GM19240 (cell line): ENCODE measurements around the gene RASGRP2.
"Not testable (repeated sequence)": the region's sequence is repeated elsewhere in the genome, so short reads cannot be mapped to it uniquely, and the experiment has no call there.

Source experiments
- DNase-seq: peaks from one replicate; pipeline ENCODE4 v3.0.0; 2011; ENCODE audit warnings: low spot score; ENCODE audit not compliant: insufficient read length

RASGRP2 gene

DNA sequence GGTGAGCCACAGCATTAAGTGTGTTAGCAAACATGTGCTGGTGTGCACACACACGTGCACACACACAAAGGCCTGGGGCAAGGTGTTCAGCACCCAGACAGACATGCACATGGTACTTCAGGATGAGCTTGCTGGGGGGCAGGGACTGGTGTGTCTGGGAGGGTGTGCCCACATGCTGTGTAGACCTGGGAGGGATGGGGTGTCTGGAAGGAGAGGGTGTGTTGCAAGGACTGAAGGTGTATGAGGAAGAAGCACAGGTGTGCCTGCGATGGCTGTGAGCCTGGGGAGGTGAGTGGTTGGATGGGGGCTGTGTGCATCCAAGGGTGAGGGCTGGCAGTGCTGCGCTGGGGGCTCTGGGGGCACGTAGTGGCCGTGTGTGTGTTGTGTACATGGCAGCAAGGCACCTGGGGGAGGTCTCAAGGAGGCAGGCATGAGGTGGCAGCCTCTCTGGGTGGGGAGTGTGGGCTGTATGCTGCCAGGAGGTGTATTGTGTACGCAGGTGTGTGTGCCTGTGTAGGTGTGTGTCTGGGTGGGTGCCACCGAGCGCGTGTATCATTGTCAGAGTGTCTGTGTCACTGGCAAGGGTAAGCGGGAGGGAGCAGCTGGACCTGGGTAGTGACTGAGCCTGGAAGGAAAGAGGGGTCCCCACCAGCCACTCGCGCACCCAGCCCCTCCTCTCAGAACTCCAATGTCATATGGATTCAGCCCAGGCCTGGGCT is 23.1 kb downstream of the RASGRP2 start:
- DNase-seq, result no peak

DNA sequence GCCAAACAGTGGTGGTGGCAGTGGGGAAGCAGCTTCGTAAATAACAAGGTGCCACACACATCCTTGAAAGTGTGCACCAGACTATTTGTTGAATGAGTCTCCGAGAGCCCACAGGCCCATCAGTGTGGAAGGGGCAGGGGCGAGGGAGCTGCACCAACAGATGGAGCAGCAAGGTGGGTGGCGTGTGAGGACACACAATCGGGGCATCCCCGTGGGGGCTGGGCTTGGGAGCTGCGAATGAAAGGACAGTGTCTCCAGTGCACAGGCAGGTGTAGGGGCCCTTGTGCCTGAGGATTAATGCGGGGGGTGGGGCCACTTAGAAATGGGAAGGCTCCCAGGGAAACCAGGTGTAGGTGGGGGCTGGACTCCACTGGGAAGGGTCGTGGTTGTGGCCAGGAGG is 23.8 kb downstream of the RASGRP2 start:
- DNase-seq, result no peak

DNA sequence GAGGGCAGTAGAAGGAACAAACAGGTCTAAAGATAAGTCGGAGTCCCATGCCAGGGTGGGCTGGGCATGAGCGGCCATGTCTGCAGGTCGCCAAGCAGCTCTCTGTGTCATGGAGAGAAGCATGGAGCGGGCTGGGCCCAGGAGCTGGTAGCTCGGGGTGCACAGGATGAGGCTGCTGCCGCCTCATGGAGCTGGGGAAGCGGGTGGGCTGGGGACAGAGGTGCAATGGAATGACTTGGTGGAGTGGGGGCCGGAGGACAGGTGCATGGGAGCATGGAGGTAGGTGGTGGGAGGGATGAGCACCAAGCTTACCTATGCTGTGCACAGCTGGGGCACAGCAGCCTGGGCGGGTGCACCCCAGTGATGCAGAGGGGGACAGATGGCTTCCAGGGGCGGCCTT is 24.5 kb downstream of the RASGRP2 start:
- DNase-seq, result no peak

DNA sequence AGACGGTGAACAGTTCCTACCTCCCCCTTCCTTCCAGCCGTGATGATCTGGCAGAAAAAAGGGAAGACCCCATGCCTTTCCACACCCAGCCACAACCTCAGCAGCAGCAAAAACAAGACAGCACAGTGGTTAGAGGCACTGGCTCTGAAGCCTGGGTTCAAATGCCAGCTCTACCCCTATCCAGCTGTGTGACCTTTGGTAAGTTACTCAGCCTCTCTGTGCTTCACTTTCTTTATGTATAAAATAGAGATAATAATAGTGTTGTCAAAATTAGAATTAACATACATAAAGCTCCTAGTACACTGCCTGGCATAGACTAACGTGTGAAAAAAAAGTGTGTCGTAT is 25.2 kb downstream of the RASGRP2 start:
- DNase-seq, result no peak

DNA sequence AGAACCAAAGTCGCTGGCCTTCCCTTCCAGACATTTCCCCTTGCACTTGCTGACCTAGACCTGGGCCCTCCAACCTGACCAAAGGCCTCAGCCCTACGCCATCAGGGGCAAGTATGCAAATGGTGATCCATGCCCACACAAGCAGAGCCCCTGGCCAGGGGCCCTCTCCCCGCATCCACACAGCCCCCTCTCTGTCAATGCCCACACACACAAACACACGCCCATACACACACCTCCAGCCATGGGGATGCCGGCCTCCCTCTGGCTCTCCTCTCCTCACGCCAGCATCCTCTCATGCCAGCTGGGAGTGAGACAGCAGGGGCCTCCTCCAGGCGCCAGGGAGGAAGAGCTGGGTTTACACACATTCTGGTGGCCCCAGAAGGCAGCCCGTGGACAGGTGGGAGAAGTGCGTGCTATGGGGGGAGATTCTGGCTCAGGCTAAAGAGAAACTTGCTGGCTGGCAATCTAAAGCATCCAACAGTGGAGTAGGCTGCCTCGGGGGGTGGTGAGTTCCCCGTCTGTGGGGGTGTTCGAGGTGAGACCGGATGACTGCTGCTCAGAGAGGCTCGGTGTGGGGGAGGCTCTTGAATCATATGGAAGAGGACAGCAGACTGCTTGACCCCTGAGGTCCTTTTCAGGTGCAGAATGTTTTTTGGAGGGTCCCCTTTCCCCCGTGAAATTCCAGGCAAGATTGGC is 25.7 kb downstream of the RASGRP2 start:
- DNase-seq, result no peak

DNA sequence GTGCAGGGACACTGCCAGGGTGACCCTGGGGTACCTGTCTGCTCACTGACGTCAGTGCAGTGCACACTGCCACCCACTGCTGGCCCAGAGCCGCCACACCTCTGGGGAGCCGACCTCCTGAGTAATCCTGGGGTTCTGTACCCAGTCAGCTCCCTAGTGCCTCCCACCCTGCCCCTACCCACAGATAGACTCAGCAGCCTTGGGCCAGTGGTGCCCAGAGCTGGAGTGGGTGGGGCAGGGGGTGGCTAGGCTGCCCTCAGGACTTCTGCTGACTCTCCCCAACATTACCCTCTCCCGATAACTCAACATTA is 26.7 kb downstream of the RASGRP2 start:
- DNase-seq, result no peak

DNA sequence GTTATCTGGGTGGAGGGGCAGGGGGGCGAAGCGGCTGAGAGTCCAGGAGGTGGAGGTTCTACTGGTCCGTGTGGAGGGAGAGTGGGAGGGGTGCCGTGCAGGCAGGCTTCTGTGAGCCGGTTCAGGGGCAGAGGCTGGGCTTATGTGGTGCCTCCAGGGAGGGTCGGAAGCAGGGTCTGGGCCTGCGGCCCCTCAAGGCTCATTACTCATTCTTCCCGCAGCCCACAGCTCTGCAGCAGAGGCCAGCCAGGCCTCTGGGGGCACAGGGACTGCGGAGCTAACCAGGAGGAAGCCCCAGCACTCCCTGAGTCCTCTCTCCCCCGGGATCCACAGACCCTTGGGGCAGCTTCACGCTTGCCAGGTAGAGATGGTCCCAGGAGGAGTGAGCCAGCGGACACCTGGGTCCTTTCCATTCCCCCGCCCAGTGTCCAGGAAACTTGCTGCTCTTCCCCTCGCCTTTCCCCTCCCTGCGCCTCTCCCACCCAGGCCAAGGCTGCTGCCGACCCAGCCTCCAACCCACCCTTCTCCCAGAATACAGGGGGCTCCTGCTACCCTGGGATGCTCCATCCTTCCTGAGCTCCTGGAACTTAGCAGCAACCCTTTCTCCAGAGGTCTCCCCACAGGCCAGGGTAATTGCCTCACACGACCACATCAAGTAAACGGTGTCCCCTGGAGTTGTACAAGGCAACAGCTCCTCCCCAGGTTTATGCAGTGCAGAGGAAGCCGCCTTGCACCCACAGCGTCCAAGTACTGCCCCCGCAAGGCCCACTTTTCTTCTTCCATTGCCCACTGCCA is 27.3 kb downstream of the RASGRP2 start:
- DNase-seq, result no peak

DNA sequence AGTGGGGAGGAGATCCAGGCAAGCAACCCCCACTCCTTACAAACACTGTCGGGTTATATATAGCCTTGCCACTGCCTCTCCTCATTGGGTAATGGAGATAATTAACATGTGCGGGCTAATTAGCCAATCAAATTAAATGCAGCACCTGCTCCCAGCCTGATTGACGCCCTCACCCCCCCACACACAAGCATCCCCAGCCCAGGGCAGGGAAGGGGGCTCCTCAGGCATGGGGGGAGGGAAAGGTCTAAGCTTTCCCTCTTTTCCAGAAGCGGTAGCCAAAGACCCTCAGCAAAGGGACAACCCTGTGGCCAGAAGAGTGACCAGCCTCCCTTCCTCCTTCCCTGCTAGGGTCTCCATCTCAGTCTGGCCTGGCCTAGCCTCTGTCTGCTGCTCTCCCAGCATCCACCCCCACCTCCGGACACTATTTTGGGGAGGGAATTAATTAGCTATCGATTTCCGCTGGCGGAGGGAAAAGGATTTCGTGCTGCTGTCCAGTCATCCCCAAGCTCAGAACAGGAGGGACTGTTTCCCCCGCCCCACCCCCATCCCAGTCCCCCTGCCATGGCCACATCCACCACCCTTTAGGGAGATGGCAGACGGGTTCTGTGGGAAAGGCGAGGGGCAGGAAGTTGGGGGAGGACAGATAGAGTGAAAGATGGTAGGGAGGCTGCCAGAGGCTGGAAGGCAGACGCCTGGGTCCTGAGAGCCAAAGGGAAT is 28.0 kb downstream of the RASGRP2 start:
- no peak for DNase-seq

DNA sequence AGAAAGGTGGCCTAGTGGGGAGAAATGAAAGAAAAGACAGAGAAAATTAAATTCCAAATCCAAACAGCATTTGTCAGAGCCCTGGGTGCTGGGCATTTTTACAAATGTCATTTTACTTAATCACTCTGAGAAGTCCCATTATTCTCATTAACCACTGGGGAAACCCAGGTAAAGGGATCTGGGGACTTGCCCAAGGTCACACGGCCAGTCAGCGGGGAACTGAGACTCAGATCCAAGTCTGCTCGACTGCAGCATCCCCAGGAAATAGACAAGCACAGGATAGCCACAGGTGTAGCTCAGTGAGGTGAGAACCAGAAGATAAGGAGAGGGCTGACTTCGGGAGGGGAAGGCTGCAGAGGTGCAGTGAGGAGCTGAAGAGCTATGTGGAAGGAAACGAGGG is 28.8 kb downstream of the RASGRP2 start:
- DNase-seq, result no peak

DNA sequence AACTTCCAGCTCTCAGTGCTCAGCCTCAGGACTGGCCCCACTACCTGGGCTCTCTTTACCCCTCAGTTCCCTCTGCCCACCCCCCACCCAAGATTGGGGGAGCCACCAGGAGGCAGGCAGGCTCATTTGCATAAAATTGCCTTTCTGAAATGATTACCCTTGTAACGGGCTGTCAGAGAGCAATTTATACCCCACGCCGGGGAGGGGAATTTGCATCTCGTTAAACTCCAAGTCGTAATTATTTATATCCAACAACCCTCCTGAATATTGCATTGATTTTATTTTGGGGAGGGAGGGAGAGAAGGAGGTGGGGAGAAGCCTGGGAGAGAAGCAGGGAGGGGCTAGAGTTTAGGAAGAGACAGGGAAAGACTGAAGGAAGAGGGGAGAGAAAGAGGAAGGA is 29.3 kb downstream of the RASGRP2 start:
- no peak for DNase-seq

DNA sequence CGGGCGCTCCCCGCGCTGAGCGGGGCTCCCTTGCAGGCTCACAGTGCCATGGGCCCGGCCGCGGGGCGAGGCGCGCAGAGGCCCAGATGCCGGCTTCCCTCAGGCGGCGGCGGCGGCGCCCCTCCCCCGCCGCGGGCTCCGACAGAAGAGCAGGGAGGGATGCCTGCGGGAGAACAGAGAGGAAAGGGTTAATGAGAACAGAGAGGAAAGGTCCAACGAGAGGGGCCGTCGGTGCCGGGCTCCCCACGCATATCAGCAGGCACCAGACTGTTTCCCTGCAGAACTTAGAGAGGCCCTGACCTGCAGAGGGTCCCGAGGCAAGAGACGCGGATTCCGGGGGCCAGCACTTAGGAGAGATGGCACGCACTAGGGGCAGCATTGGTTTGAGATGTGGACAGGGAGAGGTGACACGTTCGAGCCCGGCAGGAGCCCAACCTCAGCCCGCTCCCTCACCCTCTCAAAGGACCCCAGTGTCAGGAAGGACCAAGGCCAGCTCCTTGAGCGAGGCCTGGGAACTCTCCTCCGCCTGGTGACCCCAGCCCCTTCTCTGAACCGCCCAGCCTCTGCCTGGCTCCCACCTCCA is 30.1 kb downstream of the RASGRP2 start:
- no peak for DNase-seq

DNA sequence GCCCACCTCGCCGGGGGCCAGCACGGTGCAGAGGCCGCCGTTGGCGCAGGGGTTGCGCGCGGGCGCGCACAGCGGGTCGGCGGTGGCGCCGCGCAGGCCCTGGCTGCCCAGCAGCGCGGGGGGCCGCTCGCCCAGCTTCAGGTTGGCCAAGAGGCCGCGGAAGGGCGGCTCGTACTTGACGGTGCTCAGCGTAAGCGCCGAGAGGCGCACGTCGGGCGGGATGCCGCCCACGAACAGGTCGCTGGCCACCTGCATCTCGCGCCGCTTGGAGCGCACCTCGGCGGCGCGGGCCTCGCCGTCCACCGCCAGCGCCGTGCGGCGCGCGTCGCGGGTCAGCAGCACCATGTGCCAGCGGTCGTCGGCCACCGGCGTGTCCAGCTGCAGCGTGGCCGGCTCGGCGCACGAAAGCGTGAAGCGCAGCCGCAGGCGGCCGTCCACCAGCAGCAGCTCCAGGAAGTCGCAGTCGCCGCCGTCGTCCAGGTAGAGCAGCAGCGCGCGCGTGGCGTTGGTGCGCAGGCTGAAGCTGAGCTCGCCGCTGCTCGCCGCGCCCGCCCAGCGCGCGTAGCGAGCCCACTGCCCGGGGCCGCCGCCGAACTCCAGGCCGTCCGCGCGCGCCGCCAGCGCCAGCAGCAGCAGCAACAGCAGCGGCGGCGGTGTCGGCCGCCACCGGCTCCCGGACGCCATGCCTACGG is 30.8 kb downstream of the RASGRP2 start:
- DNase-seq, result no peak

DNA sequence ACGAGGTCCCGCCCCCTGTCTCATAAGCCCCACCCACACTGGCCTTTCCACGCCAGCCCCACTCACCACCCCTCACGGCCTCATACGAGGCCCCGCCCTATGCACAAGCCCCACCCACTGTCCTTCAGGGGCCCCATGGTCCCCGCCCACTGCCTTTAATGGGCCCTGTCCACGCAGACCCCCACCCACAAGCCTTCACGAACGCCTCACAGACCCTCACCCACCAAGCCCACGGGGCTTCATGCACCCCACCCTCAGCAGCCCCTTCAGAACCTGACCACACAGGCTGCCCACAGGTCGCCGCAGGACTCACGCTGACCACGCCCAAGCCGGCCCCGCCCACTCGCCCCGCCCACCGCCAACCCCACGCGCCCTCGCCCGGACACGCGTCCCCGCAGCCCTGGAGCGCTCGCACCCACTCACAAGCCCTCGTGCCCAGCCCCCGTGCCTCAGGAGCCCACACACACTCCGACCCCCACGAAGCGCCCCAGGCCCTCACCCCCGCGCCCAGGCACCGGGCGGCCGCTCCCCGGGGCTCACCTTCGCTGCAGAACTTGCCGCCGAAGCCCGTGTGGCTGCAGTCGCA is 31.4 kb downstream of the RASGRP2 start:
- DNase-seq, result no peak

DNA sequence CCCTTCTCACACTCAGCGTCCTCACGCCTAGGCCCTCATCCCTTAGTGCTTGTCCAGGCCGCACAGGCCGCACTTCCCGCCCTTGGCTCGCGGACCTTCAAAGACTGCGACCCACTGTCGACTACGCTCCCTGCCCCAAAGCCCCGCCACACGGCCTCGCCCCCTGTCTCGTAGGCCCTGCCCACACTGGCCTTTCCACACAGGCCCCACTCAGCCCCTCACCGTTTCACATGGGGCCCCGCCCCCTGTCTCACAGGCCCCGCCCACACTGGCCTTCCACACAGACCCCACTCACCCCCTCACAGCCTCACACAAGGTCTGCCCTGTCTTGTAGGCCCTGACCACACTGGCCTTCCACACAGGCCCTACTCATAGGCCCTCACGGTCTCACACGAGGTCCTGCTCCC is 32.0 kb downstream of the RASGRP2 start:
- DNase-seq, result no peak

DNA sequence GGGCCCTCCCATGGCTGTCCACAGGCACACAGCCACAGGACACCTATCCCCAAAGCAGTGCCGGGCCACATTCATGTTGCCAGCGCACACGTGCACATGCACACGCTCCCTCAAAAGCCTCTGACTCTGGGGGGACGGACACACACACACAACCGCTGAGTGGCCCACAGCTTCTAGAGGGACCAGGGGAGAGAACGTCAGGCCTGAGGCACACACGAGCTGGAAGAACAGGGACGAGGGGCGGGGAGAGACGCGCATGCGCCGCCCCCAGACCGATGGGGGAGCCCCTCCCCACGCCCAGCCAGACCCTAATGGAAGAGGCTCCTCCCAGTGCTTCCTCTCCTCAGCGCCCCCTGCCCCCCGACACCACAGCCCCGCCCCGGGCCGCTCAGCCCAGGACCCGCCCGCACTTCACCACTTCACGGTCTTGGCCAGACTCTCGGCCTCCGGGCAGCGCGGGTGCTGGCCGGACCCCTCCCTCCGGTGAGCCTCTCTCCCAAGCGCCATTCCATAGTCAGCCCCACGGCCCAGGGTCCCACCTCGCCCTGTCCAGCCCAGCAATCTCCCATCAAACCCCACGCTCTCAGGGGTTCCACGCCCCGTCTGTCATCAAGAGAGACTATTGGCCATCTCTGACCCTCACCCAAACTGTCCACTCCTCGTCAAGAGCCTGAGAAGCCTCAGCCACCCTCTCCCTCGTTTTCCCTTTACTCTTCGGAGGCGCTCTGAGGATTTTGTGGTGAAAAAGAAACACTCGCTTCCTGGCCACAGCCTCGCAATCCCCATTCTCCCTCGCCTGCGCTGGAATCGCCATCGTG is 32.6 kb downstream of the RASGRP2 start:
- no peak for DNase-seq

DNA sequence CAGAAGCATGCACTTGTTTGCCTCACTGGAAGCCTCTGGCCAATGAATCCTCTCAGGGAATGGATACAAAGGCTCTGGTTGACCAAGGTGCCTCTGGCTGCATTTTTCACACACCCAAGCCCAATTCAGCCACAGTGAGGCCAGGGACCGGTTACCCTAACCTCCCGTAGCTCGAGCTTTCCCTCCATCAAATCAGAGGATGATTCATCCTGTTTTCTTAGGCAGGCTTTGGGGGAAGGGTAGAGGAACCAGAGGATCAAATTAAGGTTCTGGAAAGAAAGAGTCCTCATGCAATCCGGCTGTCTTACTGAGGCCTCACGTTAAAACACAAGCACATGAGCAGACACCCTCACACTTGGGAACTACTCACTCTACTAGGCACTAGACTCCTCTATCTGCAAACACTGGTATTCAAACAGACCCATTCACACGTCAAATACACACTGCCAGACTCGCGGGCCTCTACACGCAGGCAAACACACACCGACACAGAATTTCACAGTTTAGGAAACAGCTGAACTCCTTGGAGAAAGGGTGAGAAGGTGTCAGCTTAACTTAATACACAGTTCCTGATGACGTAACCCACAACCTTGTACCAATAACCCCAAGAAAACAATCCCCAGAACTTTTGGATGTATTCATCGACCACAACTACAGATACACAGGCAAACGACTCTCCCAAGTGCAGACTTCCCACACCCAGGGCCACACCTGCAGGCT is 33.4 kb downstream of the RASGRP2 start:
- no peak for DNase-seq

DNA sequence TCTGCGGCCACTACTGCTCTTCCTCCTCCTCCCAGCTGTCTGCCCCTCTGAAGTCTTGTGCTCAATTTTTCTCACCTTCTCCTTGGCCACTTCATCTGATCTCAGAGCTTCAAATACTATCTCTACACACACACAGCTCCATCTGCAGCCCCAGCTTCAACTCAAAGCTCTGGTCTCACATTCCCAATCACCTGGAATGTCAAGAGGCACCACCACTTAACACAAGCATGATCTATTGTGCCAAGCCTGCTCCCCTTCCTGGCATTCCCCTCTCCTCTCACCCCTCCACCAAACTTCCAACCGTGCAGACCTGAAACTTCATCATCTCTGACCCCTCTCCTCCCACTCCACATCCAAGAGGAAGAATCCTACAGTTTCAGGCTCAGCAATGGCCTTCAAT is 38.4 kb downstream of the RASGRP2 start:
- DNase-seq, result no peak

DNA sequence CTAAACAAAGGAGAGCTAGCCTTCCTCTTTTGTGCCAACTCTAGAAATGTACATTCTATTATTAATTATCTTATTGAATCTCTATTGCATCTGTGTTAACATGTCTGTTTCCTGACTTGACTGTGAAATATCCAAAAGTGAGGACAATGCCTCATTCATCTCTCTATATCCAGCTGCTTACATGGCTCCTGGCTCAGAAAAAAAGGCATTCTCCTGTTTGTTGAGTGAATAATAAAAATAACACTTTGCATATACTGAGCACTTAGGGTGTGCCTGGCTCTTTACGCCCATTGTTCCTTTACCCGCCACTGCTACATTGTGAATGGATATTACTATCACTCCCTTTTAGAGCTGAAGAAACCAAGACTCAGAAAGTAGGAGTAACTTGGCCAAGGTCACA is 40.9 kb downstream of the RASGRP2 start:
- no peak for DNase-seq

DNA sequence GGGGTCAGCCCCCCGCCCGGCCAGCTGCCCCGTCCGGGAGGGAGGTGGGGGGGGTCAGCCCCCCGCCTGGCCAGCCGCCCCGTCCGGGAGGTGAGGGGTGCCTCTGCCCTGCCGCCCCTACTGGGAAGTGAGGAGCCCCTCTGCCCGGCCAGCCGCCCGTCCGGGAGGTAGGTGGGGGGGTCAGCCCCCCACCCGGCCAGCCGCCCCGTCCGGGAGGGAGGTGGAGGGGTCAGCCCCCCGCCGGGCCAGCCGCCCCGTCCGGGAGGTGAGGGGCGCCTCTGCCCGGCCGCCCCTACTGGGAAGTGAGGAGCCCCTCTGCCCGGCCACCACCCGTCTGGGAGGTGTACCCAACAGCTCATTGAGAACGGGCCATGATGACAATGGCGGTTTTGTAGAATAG is 42.0 kb downstream of the RASGRP2 start:
- DNase-seq, result not testable (repeated sequence)
